Skeletal muscle tissue (tissue), 4 donors: ENCODE measurements around the gene RAMP1. TPM values are rescaled to one million over a fixed set of nuclear protein-coding genes. Genes with fewer than 3 reads are reported as not detected.
A peak's percentile ranks its signal among the peaks of the same experiment; 100 is the strongest.

ENCODE experiments used
- H3K27ac ChIP-seq: one replicate; pipeline ENCODE4 v1.7.0; 2013; ENCODE audit warnings: mild to moderate bottlenecking, low read depth, low read length, inconsistent platforms
- H3K27me3 ChIP-seq, 3 donors: one replicate each; pipeline ENCODE4 v1.7.0; 2013; ENCODE audit warnings: low read length in 3 of 3; ENCODE audit not compliant: control insufficient read depth in 3 of 3, insufficient read depth in 3 of 3
- H3K36me3 ChIP-seq, 3 donors: one replicate each; pipeline ENCODE4 v1.7.0; 2013; ENCODE audit warnings: low read length in 3 of 3; ENCODE audit not compliant: control insufficient read depth in 3 of 3, insufficient read depth in 3 of 3
- H3K4me1 ChIP-seq, 3 donors: one replicate each; pipeline ENCODE4 v1.7.0; 2013; ENCODE audit warnings: low read length in 3 of 3, mild to moderate bottlenecking in 3 of 3; ENCODE audit not compliant: control insufficient read depth in 3 of 3, insufficient read depth in 3 of 3
- H3K4me3 ChIP-seq, 3 donors: one replicate each; pipeline ENCODE4 v1.7.0; 2013; ENCODE audit warnings: low read length in 3 of 3
- H3K9ac ChIP-seq, 3 donors: one replicate each; pipeline ENCODE4 v1.7.0; 2013; ENCODE audit warnings: low read length in 3 of 3, mild to moderate bottlenecking in 3 of 3, moderate library complexity in 2 of 3, low read depth in 1 of 3
- H3K9me3 ChIP-seq, 3 donors: one replicate each; pipeline ENCODE4 v1.7.0; 2013; ENCODE audit warnings: low read length in 3 of 3; ENCODE audit not compliant: control insufficient read depth in 3 of 3
- total RNA-seq: library from RNA; depleted of rRNA; stranded (reverse); fragments of >200 nt; gene quantifications from one replicate; pipeline ENCODE4 v1.2.3, GENCODE V29; 2014
- donor health status: Osteomylitis.

Gene RAMP1
- total RNA-seq, 1 donor from 2014 or later: 31.8 TPM

DNA sequence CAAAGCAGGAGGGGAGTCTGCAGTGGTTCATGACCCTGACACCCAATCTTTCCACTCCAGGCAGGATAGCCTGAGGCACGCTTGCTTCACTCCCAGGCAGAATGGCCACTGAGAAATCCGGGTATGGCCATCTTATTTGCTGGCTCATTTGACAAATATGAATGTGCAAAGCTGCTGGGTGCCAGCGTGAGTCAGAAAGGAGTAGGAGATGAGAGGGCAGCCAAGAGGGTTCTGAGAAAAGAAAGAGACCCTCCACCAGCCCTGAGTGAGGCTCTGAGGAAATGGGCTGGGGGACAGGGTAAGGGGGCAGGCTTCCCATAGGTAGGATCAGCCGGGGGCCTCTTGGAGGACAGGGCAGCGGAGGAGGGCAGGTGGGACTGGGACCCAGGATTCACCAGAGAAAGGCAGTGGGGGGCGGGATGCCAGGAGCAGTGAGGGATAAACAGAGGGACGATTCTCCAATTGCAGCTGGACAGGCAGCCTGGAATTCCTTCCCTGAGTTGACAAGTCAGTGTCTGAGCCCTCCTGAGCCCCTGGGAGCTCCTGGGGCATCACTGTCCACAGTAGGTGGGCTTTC lies 15.2 kb downstream of the RAMP1 start:
- H3K9ac ChIP-seq: peak overlapping the region; percentile 30 to 54 (median 38)
- H3K4me1 ChIP-seq: peaks cover 21 to 63% (median 47%) of the 10 kb centered on the region in 3 donors
- H3K4me3 ChIP-seq: peak overlapping the region in 1 of 3 donors; percentile 29
- H3K27me3 ChIP-seq: no peaks in the 10 kb centered on the region
- H3K27ac ChIP-seq: peak overlapping the region; percentile 30
- H3K36me3 ChIP-seq: peaks cover 0 to 2% (median 0%) of the 10 kb centered on the region in 3 donors
- no peaks in the 10 kb centered on the region for H3K9me3 ChIP-seq

DNA sequence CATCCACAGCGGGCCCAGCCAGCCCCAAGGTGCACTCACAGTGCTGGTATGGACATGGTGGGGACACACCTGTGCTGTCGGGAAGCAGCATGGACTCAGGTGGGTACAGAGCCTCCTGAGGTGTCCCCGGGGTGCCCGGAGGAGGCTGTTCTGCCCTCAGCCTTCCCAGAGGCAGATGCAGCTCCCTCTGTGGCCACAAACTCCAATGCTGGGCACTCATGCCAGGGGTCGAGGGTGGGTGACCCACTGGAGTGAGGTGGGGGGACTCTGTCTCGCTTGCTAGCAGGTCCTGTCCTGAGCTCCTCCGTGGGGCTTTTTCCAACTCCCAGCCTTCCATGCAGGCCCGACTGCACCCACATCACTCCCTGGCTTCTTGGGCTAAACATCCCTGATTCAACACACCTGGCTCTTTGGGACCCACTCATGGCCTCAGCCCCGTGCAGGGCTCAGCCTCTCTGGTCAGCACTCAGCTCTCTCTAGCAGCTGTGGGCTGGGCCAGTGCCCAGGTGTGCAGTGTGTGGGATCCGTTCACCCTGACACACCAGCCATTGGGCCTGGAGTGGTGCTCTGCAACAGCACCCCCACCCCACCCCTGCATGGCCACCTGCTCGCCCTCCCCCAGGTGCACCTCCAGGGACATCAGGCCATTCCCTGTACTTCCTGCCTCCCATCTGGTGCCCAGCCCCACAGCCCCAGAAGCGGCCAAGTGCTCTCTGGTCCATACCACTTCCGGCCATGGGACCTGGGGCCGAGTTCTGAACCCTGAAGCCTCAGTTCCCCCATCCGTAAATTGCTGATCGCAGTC lies 16.0 kb downstream of the RAMP1 start:
- no peak overlapping the region for H3K4me3 ChIP-seq
- H3K4me1 ChIP-seq: peaks cover 21 to 56% (median 47%) of the 10 kb centered on the region in 3 donors
- no peaks in the 10 kb centered on the region for H3K9me3 ChIP-seq
- peak overlapping the region in 2 of 3 donors; percentile 14 to 54 for H3K9ac ChIP-seq
- H3K27ac ChIP-seq: no peak overlapping the region
- H3K36me3 ChIP-seq: peaks cover 0 to 2% (median 0%) of the 10 kb centered on the region in 3 donors
- no peaks in the 10 kb centered on the region for H3K27me3 ChIP-seq

DNA sequence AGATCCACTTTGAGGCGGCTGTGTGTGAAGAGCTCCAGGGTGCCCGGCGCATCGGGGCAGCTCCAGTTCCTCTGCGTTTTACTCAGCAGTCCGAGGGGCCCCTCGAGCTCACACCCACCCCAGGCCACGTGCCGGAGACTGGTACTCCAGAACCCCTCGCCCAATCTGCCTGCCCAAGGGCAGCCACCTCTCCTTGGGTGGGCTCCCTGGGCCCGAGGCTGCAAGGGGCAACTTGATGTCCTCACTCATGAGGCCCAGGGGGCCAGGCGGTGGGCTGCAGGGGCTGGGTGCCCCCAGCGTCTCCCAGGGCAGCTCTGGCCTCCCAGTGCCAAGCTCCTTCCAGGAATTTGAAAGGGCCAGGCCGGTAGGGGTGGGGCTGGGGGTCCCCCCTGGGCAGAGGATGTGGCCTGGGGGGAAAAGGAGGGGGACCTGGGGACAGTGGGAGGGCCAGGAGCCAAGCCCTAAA lies 16.7 kb downstream of the RAMP1 start:
- peaks cover 21 to 51% (median 41%) of the 10 kb centered on the region in 3 donors for H3K4me1 ChIP-seq
- no peak overlapping the region for H3K27ac ChIP-seq
- peaks cover 2 to 5% (median 4%) of the 10 kb centered on the region in 3 donors for H3K36me3 ChIP-seq
- no peaks in the 10 kb centered on the region for H3K27me3 ChIP-seq
- no peaks in the 10 kb centered on the region for H3K9me3 ChIP-seq
- peak overlapping the region in 1 of 3 donors; percentile 8 for H3K9ac ChIP-seq
- no peak overlapping the region for H3K4me3 ChIP-seq

- no peak overlapping the region for H3K4me3 ChIP-seq
- H3K27me3 ChIP-seq: no peaks in the 10 kb centered on the region
- no peaks in the 10 kb centered on the region for H3K9me3 ChIP-seq
- peaks cover 21 to 47% (median 37%) of the 10 kb centered on the region in 3 donors for H3K4me1 ChIP-seq
- H3K36me3 ChIP-seq: peaks cover 2 to 9% (median 4%) of the 10 kb centered on the region in 3 donors
- no peak overlapping the region for H3K27ac ChIP-seq
- no peak overlapping the region for H3K9ac ChIP-seq
Measured at GRCh38 chr2:237876532-237876931, 17.1 kb downstream of the RAMP1 start.

- Histone ChIP-seq H3K27me3 (no peaks in the 10 kb centered on the region), H3K9ac (no peak overlapping the region), H3K4me3 (no peak overlapping the region), H3K4me1 (peaks cover 21 to 46% (median 37%) of the 10 kb centered on the region in 3 donors), H3K9me3 (no peaks in the 10 kb centered on the region), H3K36me3 (peaks cover 2 to 9% (median 4%) of the 10 kb centered on the region in 3 donors), H3K27ac (no peak overlapping the region)
Measured at GRCh38 chr2:237876951-237877491, 17.6 kb downstream of the RAMP1 start.

DNA sequence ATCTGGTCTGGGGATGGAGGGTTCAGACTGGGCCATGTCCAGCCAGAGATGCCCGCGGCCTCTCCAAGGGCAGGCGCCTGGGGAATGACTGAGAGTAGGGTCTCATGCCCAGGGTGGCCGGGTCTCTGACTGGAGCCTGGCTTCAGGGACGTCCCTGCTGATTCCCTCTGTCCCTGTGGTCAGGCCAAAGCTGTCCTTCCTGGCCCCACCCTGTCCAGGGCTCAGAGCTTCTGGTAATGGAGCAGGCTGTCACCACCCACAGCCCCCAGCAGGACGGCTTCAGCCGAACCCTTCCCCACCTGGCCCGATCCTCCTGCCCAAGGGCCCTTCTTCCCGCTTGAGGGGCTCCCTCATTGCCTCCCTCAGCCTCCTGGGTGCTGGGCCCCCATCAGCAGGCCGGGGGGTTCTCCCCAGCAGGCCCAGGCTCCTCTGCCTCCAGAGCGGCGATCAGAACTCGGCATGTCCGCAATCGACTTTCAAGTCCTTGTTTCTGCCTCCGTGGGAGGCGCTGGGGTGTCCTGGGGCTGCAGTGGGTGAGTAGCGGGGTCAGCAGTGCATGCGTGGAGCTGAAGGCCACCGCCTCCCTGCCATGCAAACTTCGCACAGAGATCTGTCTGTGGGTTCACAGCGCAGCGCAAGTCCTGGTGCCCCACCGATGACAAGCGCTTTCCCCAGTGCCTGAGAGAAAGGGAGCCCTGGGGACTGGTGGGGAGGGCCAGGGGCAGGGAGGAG lies 18.3 kb downstream of the RAMP1 start:
- Histone ChIP-seq H3K9ac (no peak overlapping the region), H3K4me3 (no peak overlapping the region), H3K27ac (no peak overlapping the region), H3K9me3 (no peaks in the 10 kb centered on the region), H3K4me1 (peaks cover 23 to 45% (median 37%) of the 10 kb centered on the region in 3 donors), H3K36me3 (peaks cover 4 to 9% (median 4%) of the 10 kb centered on the region in 3 donors), H3K27me3 (no peaks in the 10 kb centered on the region)

- Histone ChIP-seq H3K9me3 (no peaks in the 10 kb centered on the region), H3K27me3 (no peaks in the 10 kb centered on the region), H3K4me3 (no peak overlapping the region), H3K27ac (no peak overlapping the region), H3K36me3 (peaks cover 4 to 9% (median 6%) of the 10 kb centered on the region in 3 donors), H3K9ac (no peak overlapping the region), H3K4me1 (peaks cover 18 to 40% (median 32%) of the 10 kb centered on the region in 3 donors)
Measured at GRCh38 chr2:237878321-237879057, 19.1 kb downstream of the RAMP1 start.

GRCh38 chr2:237879058-237879430 lies 19.6 kb downstream of the RAMP1 start:
- no peak overlapping the region for H3K4me3 ChIP-seq
- H3K9me3 ChIP-seq: no peaks in the 10 kb centered on the region
- peaks cover 12 to 37% (median 28%) of the 10 kb centered on the region in 3 donors for H3K4me1 ChIP-seq
- no peak overlapping the region for H3K27ac ChIP-seq
- no peak overlapping the region for H3K9ac ChIP-seq
- peaks cover 4 to 9% (median 6%) of the 10 kb centered on the region in 3 donors for H3K36me3 ChIP-seq
- H3K27me3 ChIP-seq: no peaks in the 10 kb centered on the region

DNA sequence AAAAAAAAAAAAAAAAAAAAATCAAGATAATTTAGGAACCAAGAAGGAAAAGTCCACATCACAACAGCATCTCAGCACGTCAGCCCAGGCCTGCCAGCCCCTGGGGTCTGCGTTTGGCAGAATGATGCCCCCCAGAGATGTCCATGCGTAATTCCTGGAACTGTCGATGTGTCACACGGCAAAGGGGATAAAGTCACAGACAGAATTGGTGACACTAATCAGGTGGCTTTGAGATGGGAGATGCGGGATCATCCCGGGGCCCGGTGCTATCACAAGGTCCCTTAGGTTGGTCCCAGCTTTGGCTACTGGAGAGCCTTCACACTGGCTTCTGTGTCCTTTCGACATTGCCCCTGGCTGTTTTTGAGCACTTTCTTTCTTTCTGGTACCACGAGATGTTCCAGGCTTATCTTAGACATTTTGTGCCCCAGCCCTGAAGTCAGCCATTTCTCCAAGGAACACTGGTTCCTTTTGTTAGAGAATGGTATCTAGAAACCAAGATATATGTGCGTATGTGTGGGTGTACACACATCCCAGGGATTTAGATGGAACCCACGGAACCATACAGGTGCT lies 20.7 kb downstream of the RAMP1 start:
- H3K9ac ChIP-seq: no peak overlapping the region
- H3K4me3 ChIP-seq: no peak overlapping the region
- peaks cover 4 to 9% (median 6%) of the 10 kb centered on the region in 3 donors for H3K36me3 ChIP-seq
- peaks cover 4 to 36% (median 25%) of the 10 kb centered on the region in 3 donors for H3K4me1 ChIP-seq
- H3K27me3 ChIP-seq: no peaks in the 10 kb centered on the region
- no peaks in the 10 kb centered on the region for H3K9me3 ChIP-seq
- no peak overlapping the region for H3K27ac ChIP-seq
